Fibroblast of villous mesenchyme (primary cell): ENCODE results near the gene RET. TPM values are rescaled to one million over a fixed set of nuclear protein-coding genes. Genes with fewer than 3 reads are reported as not detected.
A peak's percentile ranks its signal among the peaks of the same experiment; 100 is the strongest.

Source experiments
- DNase-seq: peaks from one replicate; pipeline ENCODE4 v3.0.0-alpha.2; 2010; ENCODE audit warnings: low read depth
- H3K4me3 ChIP-seq: 2 replicates; pipeline ENCODE4 v1.5.1; 2011; ENCODE audit warnings: low read depth, mild to moderate bottlenecking, low read length
- CTCF ChIP-seq: IDR thresholded peaks from 2 replicates; pipeline ENCODE4 v1.5.1; 2012; ENCODE audit warnings: low read depth, mild to moderate bottlenecking, low read length; ENCODE audit not compliant: insufficient read depth
- total RNA-seq: library from RNA; depleted of rRNA; stranded (reverse); fragments of >200 nt; gene quantifications from 2 replicates; pipeline ENCODE4 v1.2.3, GENCODE V29; 2012

RET gene
- total RNA-seq, 1 donor: 0.43 TPM

GRCh38 chr10:43128331-43128730, 51.5 kb downstream of the RET start:
- TF ChIP-seq CTCF: no peak
- no peak for DNase-seq
- no peak overlapping the region for H3K4me3 ChIP-seq

GRCh38 chr10:43128958-43129706, 52.3 kb downstream of the RET start:
- H3K4me3 ChIP-seq: no peak overlapping the region
- peak; percentile 97 for DNase-seq
- TF ChIP-seq CTCF: no peak

- no peak for DNase-seq
- TF ChIP-seq CTCF: no peak
Measured at GRCh38 chr10:43130770-43131171, 53.9 kb downstream of the RET start.

GRCh38 chr10:43131256-43131655, 54.4 kb downstream of the RET start:
- no peak for TF ChIP-seq CTCF
- DNase-seq: no peak
- no peak overlapping the region for H3K4me3 ChIP-seq

More at GRCh38 chr10:43130770-43131171, 53.9 kb downstream of the RET start:
- no peak overlapping the region for H3K4me3 ChIP-seq

GRCh38 chr10:43131906-43132305, 55.0 kb downstream of the RET start:
- no peak overlapping the region for H3K4me3 ChIP-seq
- no peak for TF ChIP-seq CTCF
- DNase-seq: no peak

GRCh38 chr10:43132867-43133787, 56.3 kb downstream of the RET start:
- no peak for TF ChIP-seq CTCF
- DNase-seq: no peak
- H3K4me3 ChIP-seq: no peak overlapping the region
